Epidermal melanocyte (primary cell): ENCODE data around the gene CTXND1.
A peak's percentile ranks its signal among the peaks of the same experiment; 100 is the strongest.

Source experiments
- DNase-seq: peaks from one replicate; pipeline ENCODE4 v3.0.0; 2011; ENCODE audit warnings: low spot score; ENCODE audit not compliant: insufficient read length

CTXND1 gene

DNA sequence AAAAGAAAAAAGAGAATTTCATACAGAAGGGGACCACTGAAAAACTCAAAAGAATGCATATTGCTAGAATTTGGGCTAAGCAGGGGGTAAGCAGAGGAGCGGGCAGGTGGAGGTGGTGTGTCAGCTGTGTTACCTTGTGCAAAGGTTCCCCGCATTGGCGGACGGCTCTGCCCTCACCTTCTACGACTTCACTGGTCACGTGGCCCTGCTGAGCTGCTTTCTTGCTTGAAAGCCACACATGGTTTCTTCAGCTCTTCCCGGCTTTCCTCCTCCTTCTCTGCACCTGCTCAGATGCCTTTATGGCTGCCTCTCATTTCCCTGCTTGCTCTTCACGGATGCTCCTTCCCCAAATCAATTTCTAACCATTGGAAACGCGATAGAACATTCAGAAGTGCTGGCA, 68.7 kb downstream of the CTXND1 start:
- no peak for DNase-seq

DNA sequence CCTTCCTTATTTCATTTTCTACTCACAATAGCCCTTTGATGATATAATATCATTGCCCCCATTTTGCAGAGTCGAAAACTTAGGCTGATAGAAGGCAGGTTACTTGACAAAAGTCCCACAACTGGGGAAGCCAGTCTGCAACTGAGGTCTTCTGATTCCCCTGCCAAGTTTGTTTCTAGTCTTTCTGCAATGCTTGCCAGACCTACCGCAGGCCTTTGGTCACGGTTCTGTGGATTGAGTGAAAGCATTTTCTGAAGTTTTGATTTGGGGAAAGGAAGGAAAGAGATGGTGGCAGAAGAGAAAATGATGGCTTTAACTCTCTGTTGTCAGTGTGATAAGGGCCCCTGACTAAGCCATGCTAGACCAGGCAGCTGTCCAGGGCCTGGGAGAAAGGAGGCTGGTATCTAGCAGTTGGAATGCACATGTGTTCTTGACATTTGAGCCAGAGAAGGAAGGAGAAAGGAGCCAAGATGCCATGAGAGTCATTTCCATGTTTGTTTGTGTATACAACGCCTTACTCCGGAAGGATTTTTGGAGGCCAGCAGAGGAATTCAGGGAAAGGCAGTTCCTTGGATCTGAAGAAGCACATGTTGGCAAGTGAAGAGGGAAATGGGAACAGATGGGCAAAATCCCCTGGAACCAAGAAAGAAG, 69.3 kb downstream of the CTXND1 start:
- DNase-seq = peak; percentile 57

DNA sequence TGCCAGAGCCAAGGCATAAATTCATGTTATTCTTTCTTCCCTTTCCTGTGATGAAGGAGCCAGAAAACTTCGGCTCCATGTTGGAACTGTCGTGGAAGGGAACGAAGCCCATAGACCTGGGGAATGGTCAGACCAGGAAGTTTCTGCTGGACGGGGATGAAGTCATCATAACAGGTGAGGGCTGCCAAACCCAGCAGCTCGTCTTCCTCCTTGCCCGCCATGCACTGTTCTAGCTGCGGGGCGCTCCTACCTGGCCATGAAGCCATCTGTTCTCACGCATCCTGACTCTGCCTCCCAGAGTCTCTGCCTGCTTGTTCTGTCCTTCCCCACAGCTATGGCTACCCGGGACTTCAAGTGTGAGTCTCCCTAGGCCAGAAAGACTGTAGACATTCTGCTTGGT, 71.0 kb downstream of the CTXND1 start:
- DNase-seq = no peak

DNA sequence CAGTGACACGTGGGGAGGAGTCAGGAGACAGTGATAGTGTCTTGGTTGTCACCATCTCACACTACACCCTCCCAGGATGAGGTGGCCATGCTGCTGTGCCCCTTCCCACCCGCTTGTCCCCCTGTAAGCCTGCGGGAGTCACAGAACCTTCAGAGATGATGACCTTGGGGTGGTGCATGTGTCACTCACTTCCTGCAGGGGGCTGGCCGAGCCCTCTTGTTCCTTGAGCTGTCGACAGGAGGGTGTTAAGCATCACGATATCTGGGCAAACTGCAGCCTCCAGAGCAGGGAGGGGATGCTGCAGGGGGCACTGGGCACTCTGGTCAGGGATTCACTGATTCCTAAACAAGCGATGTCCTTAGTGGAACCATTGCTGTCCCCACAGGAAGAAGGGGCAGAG, 71.5 kb downstream of the CTXND1 start:
- DNase-seq = no peak

DNA sequence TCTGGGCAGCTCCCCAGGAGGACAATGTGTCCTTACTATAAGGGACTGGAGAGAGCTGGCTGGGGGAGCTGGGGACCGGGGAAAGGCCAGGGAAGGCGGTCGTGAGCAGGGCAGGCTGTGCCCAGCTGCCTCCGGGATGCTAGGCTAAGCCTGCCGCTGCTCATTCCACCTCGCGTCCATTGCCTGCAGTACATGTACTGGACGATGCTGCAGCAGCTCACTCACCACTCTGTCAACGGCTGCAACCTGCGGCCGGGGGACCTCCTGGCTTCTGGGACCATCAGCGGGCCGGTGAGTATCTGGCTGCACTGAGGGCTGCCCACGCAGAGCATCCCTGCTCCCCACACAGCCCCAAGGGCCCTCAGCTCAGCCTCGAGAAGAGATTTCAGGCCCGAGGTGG, 72.1 kb downstream of the CTXND1 start:
- no peak for DNase-seq

DNA sequence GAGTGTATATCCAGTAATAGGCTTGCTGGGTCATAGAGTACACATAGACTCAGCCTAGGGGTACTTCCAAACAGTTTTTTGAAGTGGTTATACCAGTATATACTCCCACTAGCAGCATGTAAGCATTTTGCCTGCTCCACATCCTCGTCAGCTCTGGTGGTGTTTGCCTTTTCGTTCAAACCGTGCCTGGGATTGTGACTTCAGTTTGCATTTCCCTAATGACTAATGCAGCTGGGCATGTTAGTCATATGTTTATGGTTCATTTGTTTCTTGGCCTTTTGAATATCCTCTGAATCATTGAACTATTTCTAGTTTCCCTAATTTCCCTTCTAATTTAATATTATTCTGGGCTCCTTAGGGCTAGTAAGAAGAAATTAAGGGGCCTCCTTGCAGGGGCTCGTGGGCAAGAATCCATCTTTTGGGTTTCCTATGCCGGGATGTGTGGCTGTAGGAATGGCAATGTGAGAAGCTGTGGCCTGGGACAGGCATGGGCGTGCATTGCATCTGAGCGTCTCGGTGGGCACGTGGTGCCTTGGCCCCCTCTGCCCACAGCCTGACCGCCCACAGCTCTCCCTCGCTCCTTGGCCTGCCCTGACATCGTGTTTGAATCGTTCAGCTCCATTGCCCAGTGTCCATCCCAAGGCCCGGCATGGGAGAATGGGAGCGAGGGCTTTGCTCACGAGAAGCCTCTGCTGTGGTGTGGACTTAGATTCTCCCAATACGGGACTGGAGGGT, 72.8 kb downstream of the CTXND1 start:
- DNase-seq = no peak

DNA sequence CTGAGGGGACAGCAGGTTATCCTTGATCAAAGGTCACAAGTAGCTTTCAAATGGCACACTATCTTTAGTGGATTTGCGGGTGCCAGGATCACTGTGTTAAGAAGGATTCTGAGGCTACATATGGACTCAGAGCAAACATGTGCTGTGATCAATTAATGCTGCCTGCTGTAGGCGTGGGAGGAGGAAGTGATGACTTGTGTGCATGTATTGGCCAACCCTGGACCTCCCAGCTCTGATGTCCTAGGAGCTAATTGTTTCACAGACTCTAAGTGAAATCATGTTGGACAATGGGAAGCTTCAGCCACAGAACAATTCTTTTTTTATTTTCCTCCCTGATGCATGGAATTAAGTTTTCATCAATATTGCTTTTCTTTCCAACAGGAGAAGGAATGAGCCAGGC, 74.9 kb downstream of the CTXND1 start:
- DNase-seq = no peak

DNA sequence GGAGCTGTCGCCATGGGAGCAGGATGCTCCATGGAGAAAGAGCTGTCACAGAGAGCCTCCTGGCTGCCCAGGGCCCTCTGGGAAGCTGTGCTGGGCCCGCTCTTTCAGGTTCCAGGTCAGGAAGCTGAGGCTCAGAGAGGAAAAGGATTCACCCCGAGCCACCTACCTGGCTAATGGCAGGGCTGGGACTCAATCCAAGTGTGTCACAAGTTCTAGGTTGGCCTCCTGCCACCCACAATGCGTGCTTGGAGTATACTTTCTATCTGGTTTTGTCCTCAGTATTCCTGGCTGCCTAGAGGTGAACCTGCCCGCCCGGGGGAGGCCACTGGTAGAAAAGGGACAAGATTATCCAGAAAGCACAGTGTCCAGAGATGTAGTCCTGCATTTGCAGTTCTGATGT, 75.6 kb downstream of the CTXND1 start:
- no peak for DNase-seq

DNA sequence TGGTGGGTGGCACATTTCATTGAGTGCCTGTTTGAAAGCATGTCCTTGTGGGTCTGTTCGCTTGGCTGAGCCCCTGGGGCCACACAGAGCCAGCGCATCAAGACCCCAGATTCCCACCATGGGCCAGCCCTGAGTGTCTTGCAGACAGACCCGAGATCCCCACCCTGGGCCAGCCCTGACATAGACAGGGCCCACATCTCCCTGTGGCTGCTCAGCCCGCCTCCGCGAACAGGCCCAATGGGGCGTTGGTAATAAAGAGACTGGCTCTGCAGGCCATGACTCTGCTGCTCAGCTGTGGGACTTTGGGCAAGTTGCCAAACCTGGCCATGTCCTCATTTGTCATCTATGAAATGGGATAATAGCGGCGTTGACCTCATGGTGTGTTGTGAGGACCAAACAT, 76.6 kb downstream of the CTXND1 start:
- DNase-seq = no peak

DNA sequence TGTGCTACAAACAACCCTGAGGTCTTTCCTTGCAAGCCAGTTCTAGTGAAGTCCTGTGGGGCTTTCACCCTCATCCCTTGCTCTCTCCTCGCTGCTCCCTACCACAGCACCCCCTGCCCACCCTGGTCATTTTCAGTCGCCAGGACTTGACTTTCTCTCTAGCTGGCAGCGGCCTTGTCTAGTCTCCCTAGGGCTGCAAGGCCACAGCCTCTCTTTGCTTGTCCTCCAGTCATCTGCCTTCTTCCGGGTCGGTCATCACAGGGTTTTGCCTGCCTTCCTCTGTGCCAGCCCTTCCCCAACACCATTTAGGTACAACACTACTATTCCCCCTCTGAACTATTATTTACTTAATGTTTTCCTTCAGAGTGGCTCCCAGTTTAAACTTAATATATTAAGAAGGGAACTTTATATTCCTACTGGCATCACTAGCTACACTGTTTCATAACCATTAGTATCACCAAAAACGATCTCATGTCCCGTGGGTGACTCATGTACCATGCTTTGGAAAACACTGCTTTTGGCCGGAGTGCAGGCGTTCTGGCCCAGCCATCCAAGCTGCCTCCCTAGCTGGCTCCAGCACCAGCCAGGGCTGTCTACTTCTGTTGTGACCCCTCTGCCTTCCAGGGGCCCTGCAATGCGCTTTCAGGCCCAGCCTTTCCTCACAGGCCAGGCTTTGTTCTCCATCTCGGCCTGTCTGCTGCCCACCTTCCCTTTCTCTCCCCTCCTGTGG, 77.8 kb downstream of the CTXND1 start:
- DNase-seq = no peak

DNA sequence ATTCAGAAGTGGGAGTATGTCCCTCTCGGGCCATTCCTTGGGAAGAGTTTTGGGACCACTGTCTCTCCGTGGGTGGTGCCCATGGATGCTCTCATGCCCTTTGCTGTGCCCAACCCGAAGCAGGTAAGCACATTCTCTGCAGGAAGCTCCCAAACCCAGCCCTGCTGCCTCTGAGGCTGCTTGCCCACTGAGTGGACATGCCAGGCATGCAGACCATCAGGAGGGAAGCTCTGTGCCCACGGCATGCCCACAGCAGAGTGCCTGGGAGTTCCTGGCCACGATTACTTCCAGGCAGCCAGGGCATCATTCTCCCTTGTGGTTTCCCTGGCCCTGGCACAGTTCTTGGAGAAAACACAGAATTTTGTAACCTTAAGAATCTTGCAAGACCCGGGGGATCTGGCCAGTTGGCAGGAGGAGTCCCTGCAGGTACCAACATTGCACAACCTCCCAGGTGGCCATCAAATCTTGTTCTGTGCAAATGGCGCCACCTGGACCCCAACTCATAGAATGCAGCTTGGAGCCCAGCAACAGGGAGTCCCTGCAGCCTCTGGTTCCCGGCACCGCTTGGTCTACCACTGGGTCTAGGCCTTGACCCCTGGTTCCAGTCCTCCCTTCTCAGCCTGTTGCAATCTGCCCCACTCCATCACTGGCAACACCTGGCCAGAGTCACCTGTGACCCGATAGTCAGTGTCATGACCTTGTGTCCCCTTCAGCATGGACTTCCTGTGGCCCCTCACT, 78.8 kb downstream of the CTXND1 start:
- no peak for DNase-seq

DNA sequence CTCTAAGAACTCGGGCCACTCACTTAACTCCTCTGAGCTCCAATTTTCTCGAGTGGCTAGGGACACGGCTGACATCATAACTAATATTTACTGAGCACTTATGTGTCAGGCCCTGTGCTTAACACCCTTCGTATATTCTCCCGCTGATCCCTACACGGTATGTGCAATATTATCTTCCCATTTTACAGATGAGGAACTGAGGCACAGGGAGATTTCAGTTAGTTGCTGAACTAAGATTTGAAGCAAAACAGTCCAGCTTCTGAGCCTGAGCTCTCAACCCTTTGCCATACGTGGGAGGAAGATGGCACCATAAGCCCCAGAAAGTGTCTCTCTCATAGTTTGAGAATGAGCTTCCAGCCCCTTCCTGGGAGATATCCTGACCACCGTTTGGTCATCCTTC, 79.6 kb downstream of the CTXND1 start:
- no peak for DNase-seq

DNA sequence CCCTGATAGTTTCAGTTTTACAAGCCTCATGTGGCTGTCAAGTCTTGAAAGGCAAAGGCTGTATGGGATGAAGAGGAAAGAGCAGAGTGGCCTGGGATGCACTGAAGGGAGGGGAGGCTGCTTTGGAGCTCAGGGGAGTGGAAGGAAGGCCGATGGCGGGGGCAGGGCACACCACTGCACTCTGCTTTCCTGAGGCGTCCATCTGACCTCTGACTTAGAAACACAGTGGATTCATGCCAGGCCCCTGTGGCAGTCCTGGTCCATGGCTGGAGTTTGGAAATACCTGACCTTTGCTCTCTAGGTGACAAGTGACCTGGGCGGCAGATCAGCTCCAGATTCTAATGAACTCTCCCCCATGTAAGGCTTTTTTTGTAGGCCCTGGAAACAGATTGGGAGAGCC, 80.2 kb downstream of the CTXND1 start:
- no peak for DNase-seq

DNA sequence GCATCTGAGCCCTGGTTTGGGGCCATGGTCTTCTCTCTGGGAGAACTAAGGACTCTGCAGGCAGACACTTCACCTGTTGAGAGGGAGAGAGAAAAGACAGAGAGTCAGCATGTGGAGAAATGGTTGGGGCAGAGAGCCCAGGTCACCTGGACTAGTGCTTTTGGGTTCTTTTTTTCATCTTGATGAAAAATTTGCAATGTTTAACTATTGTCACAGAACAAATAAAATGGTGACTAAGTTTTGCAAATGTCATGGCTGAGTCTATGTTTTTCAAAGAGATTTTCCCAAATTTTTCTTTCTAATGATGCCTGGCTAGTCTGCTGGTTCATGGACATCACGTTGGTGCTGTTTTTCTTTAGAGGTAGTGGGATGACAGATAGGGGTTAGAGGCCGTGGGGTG, 81.4 kb downstream of the CTXND1 start:
- no peak for DNase-seq

DNA sequence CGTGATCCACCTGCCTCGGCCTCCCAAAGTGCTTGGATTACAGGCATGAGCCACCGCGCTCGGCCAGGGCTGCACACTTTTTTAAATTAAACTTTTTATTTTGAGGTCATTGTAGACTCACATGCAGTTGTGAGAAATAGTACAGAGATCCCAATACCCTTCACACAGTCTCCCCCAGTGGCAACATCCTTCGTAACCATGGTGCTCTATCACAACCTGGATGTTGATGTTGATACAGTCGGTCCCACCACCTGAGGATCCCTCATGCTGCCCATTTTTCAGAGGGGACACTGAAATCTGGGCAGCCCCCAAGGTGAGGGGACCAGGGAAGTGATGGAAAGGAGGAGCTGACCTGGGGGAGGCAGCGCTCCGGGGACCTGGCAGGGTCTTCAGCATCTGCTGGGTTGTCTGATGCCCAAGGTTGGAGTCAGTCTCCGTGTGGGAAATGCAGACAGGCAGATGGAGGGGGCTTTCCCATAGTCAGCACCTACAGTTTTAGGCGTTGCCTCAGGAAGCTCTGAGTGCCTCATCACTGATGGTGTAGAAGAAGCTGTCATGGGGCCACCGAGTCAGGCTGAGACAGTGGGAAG, 82.2 kb downstream of the CTXND1 start:
- DNase-seq = no peak

DNA sequence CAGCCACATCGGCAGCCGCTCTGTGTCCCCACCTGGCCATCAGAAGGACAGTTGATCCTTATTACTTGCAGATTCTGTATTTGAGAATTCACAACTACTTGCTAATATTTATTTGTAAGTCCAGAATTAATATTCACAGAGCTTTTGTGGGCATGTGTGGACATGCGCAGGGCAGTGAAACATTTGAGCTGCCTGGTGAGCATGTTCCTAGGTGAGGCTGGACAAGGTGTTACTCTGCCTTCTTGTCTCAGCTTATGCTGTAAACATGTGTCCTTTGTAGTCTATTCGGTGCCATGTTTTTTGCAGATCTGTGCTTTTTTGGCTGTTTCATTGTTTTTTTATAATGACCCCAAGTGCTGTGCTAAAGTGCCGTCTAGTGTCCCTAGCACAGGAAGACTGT, 83.6 kb downstream of the CTXND1 start:
- DNase-seq = no peak

DNA sequence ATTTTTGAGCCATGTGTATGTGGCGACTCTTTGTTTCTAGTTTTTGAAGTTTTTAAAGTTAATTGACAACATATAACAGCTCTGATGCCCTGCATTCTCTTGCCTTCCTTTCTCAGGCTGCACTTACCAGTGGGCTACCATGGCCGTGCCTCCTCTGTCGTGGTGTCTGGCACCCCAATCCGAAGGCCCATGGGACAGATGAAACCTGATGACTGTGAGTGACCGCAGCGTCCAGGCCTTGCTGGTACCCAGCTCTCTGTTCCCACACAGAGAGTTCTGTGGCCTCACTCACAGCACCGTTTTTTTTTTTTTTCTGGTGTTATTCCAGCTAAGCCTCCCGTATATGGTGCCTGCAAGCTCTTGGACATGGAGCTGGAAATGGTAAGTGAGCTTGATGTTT, 84.1 kb downstream of the CTXND1 start:
- DNase-seq = no peak

DNA sequence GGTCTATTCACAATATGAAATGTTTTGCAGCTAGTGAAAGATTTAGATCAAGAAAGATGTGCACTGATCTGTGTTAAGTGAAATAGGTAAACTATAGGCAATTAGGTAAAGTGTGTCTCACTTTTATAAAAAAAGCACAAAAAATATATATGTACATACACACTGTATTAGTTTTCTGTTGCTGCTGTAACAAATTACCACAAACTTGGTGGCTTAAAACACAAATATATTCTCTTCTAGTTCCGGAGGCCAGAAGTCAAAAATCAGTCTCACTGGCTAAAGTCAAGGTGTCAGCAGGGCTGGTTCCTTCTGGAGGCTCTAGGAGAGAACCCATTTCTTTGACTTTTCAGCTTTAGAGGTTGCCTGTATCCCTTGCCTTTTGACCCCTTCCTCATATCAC, 88.1 kb downstream of the CTXND1 start:
- no peak for DNase-seq

DNA sequence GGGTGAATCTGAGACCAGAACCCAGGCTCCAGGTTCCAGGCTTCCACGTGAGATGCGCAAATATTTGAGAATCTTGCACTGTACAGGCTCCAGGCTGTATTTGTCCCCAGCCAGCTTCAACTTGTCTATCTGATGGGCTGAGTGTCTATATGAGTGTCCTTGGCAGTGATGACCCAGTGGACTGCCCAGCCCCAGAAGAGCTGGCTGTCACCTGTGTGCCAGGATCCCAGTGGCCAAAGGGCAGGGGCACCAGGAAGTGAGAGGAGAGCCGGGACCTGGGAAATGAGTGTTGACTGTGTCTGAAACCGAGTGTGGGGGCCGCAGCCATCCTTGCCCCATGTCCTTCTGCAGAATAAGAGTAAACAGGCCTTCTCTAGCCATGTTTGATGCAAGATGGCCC, 88.8 kb downstream of the CTXND1 start:
- no peak for DNase-seq

DNA sequence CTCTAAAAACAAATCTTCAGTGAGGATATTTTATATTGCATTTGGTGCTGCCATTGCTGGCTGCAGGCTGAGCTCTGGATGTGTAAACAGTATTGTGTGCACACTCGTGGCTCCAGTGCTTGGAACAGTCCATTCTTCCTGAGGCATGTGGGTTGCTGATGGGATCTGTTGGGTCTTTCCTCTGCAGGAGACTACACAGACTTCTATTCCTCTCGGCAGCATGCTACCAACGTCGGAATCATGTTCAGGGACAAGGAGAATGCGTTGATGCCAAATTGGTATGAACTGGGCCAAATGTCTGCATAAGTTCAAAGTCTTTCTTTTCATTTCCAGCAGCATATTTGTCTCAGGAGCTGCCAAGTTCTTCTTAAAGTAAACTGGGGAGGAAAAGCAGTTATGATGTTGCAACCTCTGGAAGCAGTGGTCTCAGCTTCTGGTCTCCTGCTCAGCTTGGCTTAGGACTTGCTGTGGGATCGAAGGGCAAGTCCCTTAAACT, 89.9 kb downstream of the CTXND1 start:
- DNase-seq = no peak

DNA sequence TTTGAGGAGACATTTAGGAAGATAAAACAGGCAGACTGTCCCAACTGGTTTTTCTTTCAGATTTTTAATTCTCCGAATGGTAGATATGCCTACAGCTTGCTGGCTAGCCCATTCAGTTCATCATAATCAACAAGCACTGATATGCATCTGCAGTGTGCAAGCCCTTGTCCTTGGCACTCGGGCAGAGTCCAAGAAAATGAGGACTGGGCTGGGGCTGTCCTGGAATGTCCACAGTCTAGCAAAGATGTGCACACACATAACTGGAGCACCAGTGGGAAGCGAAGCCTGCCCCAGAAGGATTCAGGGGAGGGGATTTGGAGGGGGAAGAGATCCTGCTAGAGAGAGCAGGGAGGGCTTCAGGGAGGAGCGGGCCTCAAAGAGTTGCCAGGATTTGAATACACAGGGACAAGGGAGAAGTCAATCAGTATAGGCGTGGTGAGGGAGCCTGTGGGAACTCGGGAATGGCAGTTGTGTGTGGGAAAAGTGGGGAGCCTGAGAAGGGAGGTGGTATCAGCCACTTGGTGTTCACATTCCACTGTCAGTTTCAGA, 90.5 kb downstream of the CTXND1 start:
- no peak for DNase-seq
